Stimulated activated memory B cell treated with anti-CD40 and anti-IgM and Interleukin-4, amounts not matched to agents 10 μg/mL and 1 μg/mL and 100 μg/mL, for 72 hours (primary cell): ENCODE results near the gene KBTBD7.

Experiments
- ATAC-seq: fragments of 150-1000 bp; cut with Tn5 transposase; 2 replicates; pipeline ENCODE4 v1.10.0; 2021
- H3K27ac Mint-ChIP-seq: one replicate; pipeline ENCODE4 v1.8.0; 2022; ENCODE audit warnings: mild to moderate bottlenecking, mixed read lengths
- H3K27me3 Mint-ChIP-seq: one replicate; pipeline ENCODE4 v1.8.0; 2022; ENCODE audit warnings: mixed read lengths
- H3K36me3 Mint-ChIP-seq: one replicate; pipeline ENCODE4 v1.8.0; 2022; ENCODE audit warnings: mixed read lengths
- H3K4me1 Mint-ChIP-seq: one replicate; pipeline ENCODE4 v1.8.0; 2022; ENCODE audit warnings: mixed read lengths
- H3K4me3 Mint-ChIP-seq: one replicate; pipeline ENCODE4 v1.8.0; 2022; ENCODE audit warnings: mild to moderate bottlenecking, moderate library complexity, mixed read lengths
- H3K9me3 Mint-ChIP-seq: one replicate; pipeline ENCODE4 v1.8.0; 2022; ENCODE audit warnings: mixed read lengths

The KBTBD7 gene

GRCh38 chr13:41193919-41194824 is at the start of gene KBTBD7:
TSS of gene KBTBD7 (minus strand) at chr13:41194569. CDS start at chr13:41194257, 312 bp downstream.
- Mint-ChIP-seq H3K27me3 (no peaks in the 10 kb centered on the region), H3K4me3 (peak within 1 kb of the TSS; percentile 88), H3K9me3 (peaks cover 4% of the 10 kb centered on the region), H3K36me3 (peaks cover 20% of the 10 kb centered on the region), H3K27ac (peak within 1 kb of the TSS; percentile 84), H3K4me1 (peaks cover 35% of the 10 kb centered on the region)
- ATAC-seq, result peak; percentile 99

- Mint-ChIP-seq H3K27ac (no peak overlapping the region), H3K36me3 (peaks cover 44% of the 10 kb centered on the region), H3K27me3 (no peaks in the 10 kb centered on the region), H3K9me3 (no peaks in the 10 kb centered on the region), H3K4me1 (no peaks in the 10 kb centered on the region), H3K4me3 (no peak overlapping the region)
- no peak for ATAC-seq
Measured at GRCh38 chr13:41241626-41242025, 47.3 kb upstream of the KBTBD7 start.

GRCh38 chr13:41236369-41236768 is 42.0 kb upstream of the KBTBD7 start:
- no peak for ATAC-seq
- Mint-ChIP-seq H3K27me3 (no peaks in the 10 kb centered on the region), H3K27ac (no peak overlapping the region), H3K36me3 (peaks cover 54% of the 10 kb centered on the region), H3K9me3 (no peaks in the 10 kb centered on the region), H3K4me1 (peaks cover 20% of the 10 kb centered on the region), H3K4me3 (no peak overlapping the region)

GRCh38 chr13:41232578-41233480 is 38.5 kb upstream of the KBTBD7 start:
- ATAC-seq, result no peak
- no peaks in the 10 kb centered on the region for H3K27me3 Mint-ChIP-seq
- H3K27ac Mint-ChIP-seq, result no peak overlapping the region
- no peaks in the 10 kb centered on the region for H3K9me3 Mint-ChIP-seq
- H3K36me3 Mint-ChIP-seq, result peaks cover 53% of the 10 kb centered on the region
- peaks cover 20% of the 10 kb centered on the region for H3K4me1 Mint-ChIP-seq
- no peak overlapping the region for H3K4me3 Mint-ChIP-seq

- peaks cover 20% of the 10 kb centered on the region for H3K4me1 Mint-ChIP-seq
- H3K27ac Mint-ChIP-seq, result peak overlapping the region; percentile 20
- H3K36me3 Mint-ChIP-seq, result peaks cover 53% of the 10 kb centered on the region
- no peaks in the 10 kb centered on the region for H3K9me3 Mint-ChIP-seq
- H3K27me3 Mint-ChIP-seq, result no peaks in the 10 kb centered on the region
- no peak overlapping the region for H3K4me3 Mint-ChIP-seq
- ATAC-seq, result no peak
Measured at GRCh38 chr13:41231786-41232185, 37.4 kb upstream of the KBTBD7 start.

- Mint-ChIP-seq H3K4me3 (no peak overlapping the region), H3K36me3 (peaks cover 51% of the 10 kb centered on the region), H3K27me3 (no peaks in the 10 kb centered on the region), H3K4me1 (peaks cover 20% of the 10 kb centered on the region), H3K9me3 (no peaks in the 10 kb centered on the region), H3K27ac (peak overlapping the region; percentile 20)
- no peak for ATAC-seq
Measured at GRCh38 chr13:41231025-41231677, 36.8 kb upstream of the KBTBD7 start.

- H3K9me3 Mint-ChIP-seq, result no peaks in the 10 kb centered on the region
- peaks cover 42% of the 10 kb centered on the region for H3K36me3 Mint-ChIP-seq
- H3K27me3 Mint-ChIP-seq, result no peaks in the 10 kb centered on the region
- peaks cover 20% of the 10 kb centered on the region for H3K4me1 Mint-ChIP-seq
- H3K27ac Mint-ChIP-seq, result no peak overlapping the region
- ATAC-seq, result no peak
- no peak overlapping the region for H3K4me3 Mint-ChIP-seq
Measured at GRCh38 chr13:41229356-41229755, 35.0 kb upstream of the KBTBD7 start.

GRCh38 chr13:41224113-41225110 is 30.0 kb upstream of the KBTBD7 start:
- no peak for ATAC-seq

GRCh38 chr13:41222259-41222852 is 28.0 kb upstream of the KBTBD7 start:
- Mint-ChIP-seq H3K4me1 (peaks cover 4% of the 10 kb centered on the region), H3K9me3 (no peaks in the 10 kb centered on the region), H3K27ac (no peak overlapping the region), H3K4me3 (no peak overlapping the region), H3K27me3 (no peaks in the 10 kb centered on the region), H3K36me3 (peaks cover 44% of the 10 kb centered on the region)
- ATAC-seq, result peak; percentile 80

More at GRCh38 chr13:41224113-41225110, 30.0 kb upstream of the KBTBD7 start:
- H3K4me1 Mint-ChIP-seq, result peaks cover 4% of the 10 kb centered on the region
- no peak overlapping the region for H3K4me3 Mint-ChIP-seq
- H3K27ac Mint-ChIP-seq, result no peak overlapping the region
- H3K9me3 Mint-ChIP-seq, result no peaks in the 10 kb centered on the region
- H3K36me3 Mint-ChIP-seq, result peaks cover 41% of the 10 kb centered on the region
- H3K27me3 Mint-ChIP-seq, result no peaks in the 10 kb centered on the region

GRCh38 chr13:41220401-41220800 is 26.0 kb upstream of the KBTBD7 start:
- peaks cover 45% of the 10 kb centered on the region for H3K36me3 Mint-ChIP-seq
- H3K27me3 Mint-ChIP-seq, result no peaks in the 10 kb centered on the region
- H3K27ac Mint-ChIP-seq, result no peak overlapping the region
- ATAC-seq, result no peak
- no peaks in the 10 kb centered on the region for H3K9me3 Mint-ChIP-seq
- H3K4me3 Mint-ChIP-seq, result no peak overlapping the region
- H3K4me1 Mint-ChIP-seq, result peaks cover 4% of the 10 kb centered on the region

- no peaks in the 10 kb centered on the region for H3K4me1 Mint-ChIP-seq
- H3K4me3 Mint-ChIP-seq, result no peak overlapping the region
- no peak overlapping the region for H3K27ac Mint-ChIP-seq
- peaks cover 6% of the 10 kb centered on the region for H3K9me3 Mint-ChIP-seq
- H3K27me3 Mint-ChIP-seq, result no peaks in the 10 kb centered on the region
- peaks cover 46% of the 10 kb centered on the region for H3K36me3 Mint-ChIP-seq
- ATAC-seq, result no peak
Measured at GRCh38 chr13:41216160-41216559, 21.8 kb upstream of the KBTBD7 start.

GRCh38 chr13:41213919-41214318 is 19.6 kb upstream of the KBTBD7 start:
- no peaks in the 10 kb centered on the region for H3K27me3 Mint-ChIP-seq
- H3K4me3 Mint-ChIP-seq, result no peak overlapping the region
- peaks cover 36% of the 10 kb centered on the region for H3K36me3 Mint-ChIP-seq
- no peak overlapping the region for H3K27ac Mint-ChIP-seq
- no peaks in the 10 kb centered on the region for H3K4me1 Mint-ChIP-seq
- no peak for ATAC-seq
- H3K9me3 Mint-ChIP-seq, result peaks cover 14% of the 10 kb centered on the region

- no peak overlapping the region for H3K27ac Mint-ChIP-seq
- H3K4me1 Mint-ChIP-seq, result no peaks in the 10 kb centered on the region
- ATAC-seq, result no peak
- peaks cover 31% of the 10 kb centered on the region for H3K36me3 Mint-ChIP-seq
- no peak overlapping the region for H3K4me3 Mint-ChIP-seq
- H3K9me3 Mint-ChIP-seq, result peaks cover 14% of the 10 kb centered on the region
- no peaks in the 10 kb centered on the region for H3K27me3 Mint-ChIP-seq
Measured at GRCh38 chr13:41213316-41213715, 18.9 kb upstream of the KBTBD7 start.

- H3K4me3 Mint-ChIP-seq, result no peak overlapping the region
- no peaks in the 10 kb centered on the region for H3K27me3 Mint-ChIP-seq
- no peak for ATAC-seq
Measured at GRCh38 chr13:41212881-41213280, 18.5 kb upstream of the KBTBD7 start.

More at GRCh38 chr13:41212881-41213280, 18.5 kb upstream of the KBTBD7 start:
- H3K27ac Mint-ChIP-seq, result no peak overlapping the region
- no peaks in the 10 kb centered on the region for H3K4me1 Mint-ChIP-seq
- peaks cover 14% of the 10 kb centered on the region for H3K9me3 Mint-ChIP-seq
- peaks cover 29% of the 10 kb centered on the region for H3K36me3 Mint-ChIP-seq
